GM23338 (cell line): Measurements from ENCODE around the gene CYP4Z1.
"Not testable (repeated sequence)": the region's sequence is repeated elsewhere in the genome, so short reads cannot be mapped to it uniquely, and the experiment has no call there.

ENCODE experiments used
- CREB1 ChIP-seq: fragments of 250-450 bp; sonication (Bioruptor Pico); IDR thresholded peaks from 2 replicates; pipeline ENCODE4 v1.5.0; 2020; ENCODE audit warnings: low read depth, mild to moderate bottlenecking, moderate library complexity
- ETS1 ChIP-seq: IDR thresholded peaks from 2 replicates; pipeline ENCODE4 v1.6.1; 2016; ENCODE audit warnings: antibody characterized with exemption
- EZH2 ChIP-seq: fragments of 200-600 bp; sonication (generic); IDR thresholded peaks from one replicate; pipeline ENCODE4 v1.8.0; 2017; ENCODE audit warnings: antibody characterized with exemption, mild to moderate bottlenecking, low read depth; ENCODE audit not compliant: unreplicated experiment
- EZH2phosphoT487 ChIP-seq: fragments of 200-600 bp; sonication (generic); IDR thresholded peaks from one replicate; pipeline ENCODE4 v1.8.1; 2018; ENCODE audit warnings: antibody characterized with exemption; ENCODE audit not compliant: unreplicated experiment
- JUNB ChIP-seq: IDR thresholded peaks from one replicate; pipeline ENCODE4 v1.6.1; 2016; ENCODE audit warnings: antibody characterized with exemption; ENCODE audit not compliant: unreplicated experiment
- NANOG ChIP-seq: IDR thresholded peaks from 2 replicates; pipeline ENCODE4 v1.6.1; 2016; ENCODE audit warnings: antibody characterized with exemption, borderline replicate concordance
- POLR2AphosphoS5 ChIP-seq: IDR thresholded peaks from 2 replicates; pipeline ENCODE4 v1.6.1; 2016; ENCODE audit warnings: antibody characterized with exemption, low read depth
- STAT1 ChIP-seq: IDR thresholded peaks from one replicate; pipeline ENCODE4 v1.6.1; 2016; ENCODE audit warnings: antibody characterized with exemption; ENCODE audit not compliant: unreplicated experiment
- ZNF114 ChIP-seq: fragments of 250-450 bp; sonication (Bioruptor Pico); IDR thresholded peaks from 2 replicates; pipeline ENCODE4 v1.5.0; 2020; ENCODE audit warnings: mild to moderate bottlenecking, moderate library complexity
- ZNF331 ChIP-seq: fragments of 250-450 bp; sonication (Bioruptor Pico); IDR thresholded peaks from 2 replicates; pipeline ENCODE4 v1.5.0; 2020; ENCODE audit warnings: low read depth, mild to moderate bottlenecking, moderate library complexity
- ZNF462 ChIP-seq: fragments of 250-450 bp; sonication (Bioruptor Pico); IDR thresholded peaks from 2 replicates; pipeline ENCODE4 v1.5.0; 2020; ENCODE audit warnings: mild to moderate bottlenecking, moderate library complexity
- TF ChIP-seq, protein P1 (sequence below), 2 experiments: fragments of 200-600 bp in 1 of 2; sonication (generic) in 1 of 2; conservative IDR thresholded peaks; 2 replicates each; pipeline versions ENCODE4 v1.5.1 to v1.6.1; 2016 to 2017; ENCODE audit warnings: antibody characterized with exemption in 2 of 2, low read depth in 2 of 2, mild to moderate bottlenecking in 2 of 2, moderate library complexity in 1 of 2
- TF ChIP-seq, protein P2 (sequence below): IDR thresholded peaks from one replicate; pipeline ENCODE4 v1.6.1; 2018; ENCODE audit warnings: antibody characterized with exemption; ENCODE audit not compliant: unreplicated experiment

GRCh38 chr1:47069509-47069908, 2.5 kb downstream of the CYP4Z1 start:
- TF ChIP-seq, protein P1, sequence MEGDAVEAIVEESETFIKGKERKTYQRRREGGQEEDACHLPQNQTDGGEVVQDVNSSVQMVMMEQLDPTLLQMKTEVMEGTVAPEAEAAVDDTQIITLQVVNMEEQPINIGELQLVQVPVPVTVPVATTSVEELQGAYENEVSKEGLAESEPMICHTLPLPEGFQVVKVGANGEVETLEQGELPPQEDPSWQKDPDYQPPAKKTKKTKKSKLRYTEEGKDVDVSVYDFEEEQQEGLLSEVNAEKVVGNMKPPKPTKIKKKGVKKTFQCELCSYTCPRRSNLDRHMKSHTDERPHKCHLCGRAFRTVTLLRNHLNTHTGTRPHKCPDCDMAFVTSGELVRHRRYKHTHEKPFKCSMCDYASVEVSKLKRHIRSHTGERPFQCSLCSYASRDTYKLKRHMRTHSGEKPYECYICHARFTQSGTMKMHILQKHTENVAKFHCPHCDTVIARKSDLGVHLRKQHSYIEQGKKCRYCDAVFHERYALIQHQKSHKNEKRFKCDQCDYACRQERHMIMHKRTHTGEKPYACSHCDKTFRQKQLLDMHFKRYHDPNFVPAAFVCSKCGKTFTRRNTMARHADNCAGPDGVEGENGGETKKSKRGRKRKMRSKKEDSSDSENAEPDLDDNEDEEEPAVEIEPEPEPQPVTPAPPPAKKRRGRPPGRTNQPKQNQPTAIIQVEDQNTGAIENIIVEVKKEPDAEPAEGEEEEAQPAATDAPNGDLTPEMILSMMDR (conservative IDR thresholded peaks at IDR 0.05; ENCODE audit: low read depth in 2 of 2): not testable (repeated sequence)
- TF ChIP-seq POLR2AphosphoS5; EZH2; EZH2phosphoT487; ZNF114 (CRISPR knock-in tag); STAT1; JUNB; CREB1 (CRISPR knock-in tag); ETS1; ZNF331 (CRISPR knock-in tag); NANOG; ZNF462 (CRISPR knock-in tag): not testable (repeated sequence)
- TF ChIP-seq, protein P2, sequence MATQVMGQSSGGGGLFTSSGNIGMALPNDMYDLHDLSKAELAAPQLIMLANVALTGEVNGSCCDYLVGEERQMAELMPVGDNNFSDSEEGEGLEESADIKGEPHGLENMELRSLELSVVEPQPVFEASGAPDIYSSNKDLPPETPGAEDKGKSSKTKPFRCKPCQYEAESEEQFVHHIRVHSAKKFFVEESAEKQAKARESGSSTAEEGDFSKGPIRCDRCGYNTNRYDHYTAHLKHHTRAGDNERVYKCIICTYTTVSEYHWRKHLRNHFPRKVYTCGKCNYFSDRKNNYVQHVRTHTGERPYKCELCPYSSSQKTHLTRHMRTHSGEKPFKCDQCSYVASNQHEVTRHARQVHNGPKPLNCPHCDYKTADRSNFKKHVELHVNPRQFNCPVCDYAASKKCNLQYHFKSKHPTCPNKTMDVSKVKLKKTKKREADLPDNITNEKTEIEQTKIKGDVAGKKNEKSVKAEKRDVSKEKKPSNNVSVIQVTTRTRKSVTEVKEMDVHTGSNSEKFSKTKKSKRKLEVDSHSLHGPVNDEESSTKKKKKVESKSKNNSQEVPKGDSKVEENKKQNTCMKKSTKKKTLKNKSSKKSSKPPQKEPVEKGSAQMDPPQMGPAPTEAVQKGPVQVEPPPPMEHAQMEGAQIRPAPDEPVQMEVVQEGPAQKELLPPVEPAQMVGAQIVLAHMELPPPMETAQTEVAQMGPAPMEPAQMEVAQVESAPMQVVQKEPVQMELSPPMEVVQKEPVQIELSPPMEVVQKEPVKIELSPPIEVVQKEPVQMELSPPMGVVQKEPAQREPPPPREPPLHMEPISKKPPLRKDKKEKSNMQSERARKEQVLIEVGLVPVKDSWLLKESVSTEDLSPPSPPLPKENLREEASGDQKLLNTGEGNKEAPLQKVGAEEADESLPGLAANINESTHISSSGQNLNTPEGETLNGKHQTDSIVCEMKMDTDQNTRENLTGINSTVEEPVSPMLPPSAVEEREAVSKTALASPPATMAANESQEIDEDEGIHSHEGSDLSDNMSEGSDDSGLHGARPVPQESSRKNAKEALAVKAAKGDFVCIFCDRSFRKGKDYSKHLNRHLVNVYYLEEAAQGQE: not testable (repeated sequence)
